GM21515 (cell line): ENCODE measurements around the gene PCP4L1.

Source experiments
- ATAC-seq: cut with Tn5 transposase; IDR thresholded peaks from one replicate; pipeline ENCODE4 v1.9.1; 2021; ENCODE audit not compliant: unreplicated experiment

PCP4L1 gene

DNA sequence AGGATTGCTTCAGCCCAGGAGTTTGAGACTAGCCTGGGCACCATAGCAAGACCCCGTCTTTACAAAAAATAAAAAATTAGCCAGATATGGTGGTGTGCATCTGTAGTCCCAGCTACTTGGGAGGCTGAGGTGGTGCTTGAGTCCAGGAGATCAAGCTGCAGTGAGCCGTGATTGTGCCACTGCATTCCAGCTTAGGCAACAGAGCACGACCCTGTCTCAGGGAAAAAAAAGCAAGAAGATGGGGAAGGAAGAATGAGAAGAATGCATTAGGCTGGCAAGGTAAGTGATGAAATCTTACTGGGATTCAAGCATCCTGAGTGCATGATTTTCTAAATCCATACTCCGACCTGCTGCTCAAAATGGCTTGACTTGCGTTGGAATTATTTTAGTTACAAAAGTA lies 6.8 kb downstream of the PCP4L1 start:
- ATAC-seq: no peak

DNA sequence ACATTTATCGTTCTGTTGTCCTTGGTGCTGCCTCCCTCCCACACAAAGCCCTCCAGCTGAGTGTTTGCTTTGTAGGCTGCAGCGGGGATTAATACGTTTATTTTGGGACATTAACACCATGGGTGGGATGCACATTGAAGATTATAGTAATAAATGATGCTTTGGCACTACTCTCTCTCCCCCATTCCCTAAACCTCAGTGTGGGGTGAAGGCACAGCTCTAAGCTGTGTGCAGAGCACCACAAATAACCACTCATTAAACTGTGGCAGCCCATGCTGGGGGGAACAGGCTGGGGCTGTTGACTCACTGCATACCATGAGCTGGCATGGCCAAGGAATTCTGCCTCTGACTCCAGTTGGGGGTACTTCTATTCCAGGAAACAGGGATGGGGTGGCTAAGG lies 7.7 kb downstream of the PCP4L1 start:
- no peak for ATAC-seq

DNA sequence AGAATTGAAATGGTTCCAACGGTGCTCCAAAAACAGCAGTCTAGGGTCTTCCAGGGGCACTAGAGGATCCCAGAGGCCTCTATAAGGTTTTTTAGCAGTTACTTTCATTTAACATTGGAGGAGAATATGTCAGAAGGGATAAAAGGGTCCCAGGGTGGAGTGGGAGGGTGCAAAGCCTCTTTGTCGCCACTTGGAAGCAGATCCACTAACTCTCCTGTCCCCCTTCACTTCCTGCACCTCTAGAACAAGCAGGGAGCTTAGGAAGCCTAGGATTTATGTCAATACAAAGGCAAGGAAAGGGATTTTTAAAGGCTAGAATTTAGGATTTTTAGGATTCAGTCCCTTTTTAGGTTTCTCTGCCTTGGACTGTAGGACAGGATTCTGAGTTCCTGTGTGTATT lies 8.3 kb downstream of the PCP4L1 start:
- no peak for ATAC-seq

DNA sequence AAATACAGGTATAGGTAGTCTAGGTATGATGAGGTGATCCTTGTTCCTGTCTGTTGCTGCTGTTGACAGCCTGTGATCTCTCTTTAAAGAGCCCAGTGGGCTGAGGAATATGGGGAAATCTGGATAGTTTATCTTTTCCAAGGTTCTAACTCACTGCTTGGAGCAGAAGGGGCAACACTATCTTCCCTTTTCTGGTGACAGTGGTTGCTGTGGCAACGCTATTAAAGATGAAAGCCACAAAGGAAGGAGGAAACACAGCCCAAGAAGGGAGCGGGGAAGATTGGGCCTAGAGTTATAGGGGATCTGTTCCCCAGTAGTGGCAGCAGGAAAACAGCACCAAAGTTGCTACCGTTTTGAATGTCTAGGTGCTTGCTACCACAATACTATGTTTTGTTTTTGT lies 8.8 kb downstream of the PCP4L1 start:
- no peak for ATAC-seq

DNA sequence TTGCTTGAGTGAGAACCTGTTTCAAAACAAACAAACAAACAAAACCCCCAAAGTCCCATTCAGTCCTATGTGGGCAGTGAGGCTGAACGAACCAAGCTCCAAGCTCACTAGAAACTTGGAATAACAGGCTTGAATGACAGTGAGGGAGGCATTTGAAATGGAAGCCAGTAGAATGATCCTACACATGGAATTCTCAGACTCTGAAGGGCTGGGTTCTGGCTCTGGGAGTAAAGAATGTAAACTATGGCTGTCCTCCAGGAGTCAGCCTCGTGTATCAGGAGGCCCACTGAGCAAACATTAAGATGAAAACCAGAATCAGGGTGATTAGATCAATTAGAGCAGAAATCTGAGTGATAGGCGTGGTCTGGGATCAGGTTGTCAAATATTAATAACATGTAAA lies 14.9 kb downstream of the PCP4L1 start:
- ATAC-seq: no peak

DNA sequence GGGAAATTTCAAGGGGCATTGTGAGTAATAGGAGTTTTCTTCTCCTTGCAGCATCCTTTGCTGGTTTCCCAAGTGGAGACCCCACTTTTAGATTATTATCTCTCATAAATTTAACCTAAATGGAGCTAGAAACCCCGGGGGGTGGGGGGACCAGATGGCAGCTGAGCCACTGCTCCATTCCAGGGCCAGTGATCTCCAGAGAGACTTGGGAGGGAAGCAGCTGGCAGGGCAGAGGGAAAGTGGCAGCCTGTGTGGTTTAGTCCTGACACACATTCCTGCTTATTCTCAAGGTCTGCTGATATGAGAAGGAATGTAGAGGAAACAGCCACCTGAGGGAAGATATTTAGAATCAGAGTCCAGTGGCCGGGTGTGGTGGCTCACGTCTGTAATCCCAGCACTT lies 16.3 kb downstream of the PCP4L1 start:
- ATAC-seq: no peak

DNA sequence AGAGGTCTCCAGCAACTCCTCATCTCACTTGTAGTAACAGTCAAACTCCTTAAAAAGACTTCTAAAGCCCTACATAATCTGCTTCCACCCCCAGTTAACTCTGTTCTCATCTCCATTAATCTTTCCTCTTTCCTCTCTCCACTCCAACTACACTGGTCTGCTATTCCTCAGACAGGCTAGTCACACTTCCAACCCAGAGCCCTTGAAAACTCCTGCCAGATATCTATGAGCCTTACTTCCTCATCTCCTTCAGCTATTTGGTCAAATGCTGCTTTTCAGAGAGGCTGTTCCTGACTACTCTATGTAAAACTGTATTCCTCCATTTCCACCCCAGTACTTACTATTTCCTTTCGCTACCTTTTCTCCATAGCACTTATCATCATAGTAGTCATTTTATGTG lies 24.4 kb downstream of the PCP4L1 start:
- ATAC-seq: no peak

DNA sequence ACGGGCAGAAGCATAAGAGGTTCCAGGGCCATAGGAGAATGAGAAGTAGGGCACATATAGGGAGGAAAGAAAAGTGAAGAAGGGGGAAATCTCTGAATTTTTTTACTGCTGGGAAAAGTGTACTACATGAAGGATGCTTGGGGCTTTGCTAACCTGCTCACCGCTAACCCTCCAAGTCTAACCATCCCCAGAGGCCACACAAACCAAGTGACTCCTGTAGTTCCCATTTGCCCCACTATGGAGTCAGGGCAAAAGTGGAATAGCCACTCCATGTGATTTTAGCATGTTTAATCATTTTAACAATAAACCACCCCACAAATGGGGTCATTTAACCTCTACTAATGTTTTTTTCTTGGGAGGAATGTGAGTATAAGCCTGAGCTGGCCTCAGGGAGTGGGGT lies 26.6 kb downstream of the PCP4L1 start:
- no peak for ATAC-seq

DNA sequence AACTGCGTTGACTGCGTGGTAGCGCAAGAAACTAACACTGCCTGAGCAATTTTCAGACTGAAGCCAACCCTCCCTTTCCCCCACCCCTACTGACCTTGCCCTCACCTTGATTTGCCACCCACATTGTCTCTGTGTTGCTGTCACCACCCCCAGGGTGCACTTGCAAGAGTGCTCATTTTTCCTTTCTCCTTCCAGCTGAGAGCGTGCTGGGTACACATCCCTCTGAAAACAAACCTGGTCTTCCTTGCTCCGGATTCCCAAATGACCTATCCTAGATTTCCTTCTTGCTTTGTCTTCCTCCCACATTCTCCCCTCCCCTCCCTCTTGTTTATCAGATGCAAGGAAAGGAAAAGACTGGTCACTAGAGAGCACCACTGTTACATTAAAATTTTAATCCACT lies 27.0 kb downstream of the PCP4L1 start:
- no peak for ATAC-seq

DNA sequence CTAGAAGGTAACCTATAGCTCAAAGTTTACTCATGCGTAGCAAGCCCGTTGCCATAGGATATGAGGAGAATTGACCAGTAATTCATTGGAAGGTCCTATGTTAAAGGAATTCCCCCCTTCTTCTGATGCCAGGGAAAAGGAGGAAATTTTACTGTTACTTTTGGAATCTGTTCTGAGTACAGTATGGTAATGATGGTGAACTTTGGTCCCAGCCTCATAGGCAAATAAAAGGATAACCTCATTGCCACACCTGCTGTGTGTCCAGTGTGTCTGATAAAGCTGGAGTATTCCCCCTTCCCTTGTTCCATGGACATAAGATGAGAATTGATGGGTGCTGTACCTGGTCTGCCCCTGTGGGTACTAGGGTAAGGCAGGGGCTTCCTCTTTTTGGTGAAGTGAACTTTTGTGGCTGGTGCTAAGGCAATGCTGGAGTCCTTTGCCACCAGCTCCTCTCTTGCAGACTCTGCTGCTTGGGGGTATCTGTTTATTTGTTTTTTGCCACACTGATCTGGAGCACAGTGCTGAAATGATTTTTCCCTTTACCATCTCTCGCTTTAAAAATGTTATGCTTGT lies 29.0 kb downstream of the PCP4L1 start:
- no peak for ATAC-seq

DNA sequence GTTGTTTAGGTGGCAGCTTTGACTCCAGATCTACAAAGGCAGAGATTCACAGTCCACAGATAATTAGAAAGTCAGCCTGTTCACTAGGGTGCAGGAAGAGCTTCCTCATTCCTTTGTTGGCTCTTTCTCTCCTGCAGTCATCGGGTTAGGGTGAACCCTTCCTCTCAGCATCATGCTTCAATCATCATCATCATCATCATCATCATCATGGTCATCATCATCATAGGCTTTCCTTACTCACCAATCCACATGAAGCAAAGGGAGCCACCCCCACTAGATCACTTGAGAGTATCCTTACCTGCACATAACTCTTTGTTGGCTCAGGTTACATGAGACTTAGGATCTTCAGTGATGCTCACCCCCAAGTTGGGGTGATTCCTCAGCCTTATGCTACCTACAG lies 32.2 kb downstream of the PCP4L1 start:
- no peak for ATAC-seq

DNA sequence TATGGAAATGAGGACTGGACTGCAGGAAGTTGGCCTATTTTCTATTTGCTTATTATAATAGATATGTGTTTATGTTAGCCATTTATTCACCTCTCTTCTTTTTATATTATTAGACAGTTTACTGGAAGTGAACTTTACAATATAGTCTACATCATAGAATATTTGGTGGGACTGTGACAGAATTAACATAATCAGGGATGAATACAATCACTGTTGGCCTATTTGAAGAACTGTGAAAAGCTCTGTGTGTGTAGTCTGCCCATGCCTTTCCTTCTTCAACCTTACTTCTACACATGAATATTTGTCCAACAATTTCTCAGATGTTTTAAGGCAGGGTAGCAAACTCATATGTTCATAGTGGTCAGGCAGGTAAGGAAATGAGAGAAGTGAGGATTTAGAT lies 38.9 kb downstream of the PCP4L1 start:
- no peak for ATAC-seq

DNA sequence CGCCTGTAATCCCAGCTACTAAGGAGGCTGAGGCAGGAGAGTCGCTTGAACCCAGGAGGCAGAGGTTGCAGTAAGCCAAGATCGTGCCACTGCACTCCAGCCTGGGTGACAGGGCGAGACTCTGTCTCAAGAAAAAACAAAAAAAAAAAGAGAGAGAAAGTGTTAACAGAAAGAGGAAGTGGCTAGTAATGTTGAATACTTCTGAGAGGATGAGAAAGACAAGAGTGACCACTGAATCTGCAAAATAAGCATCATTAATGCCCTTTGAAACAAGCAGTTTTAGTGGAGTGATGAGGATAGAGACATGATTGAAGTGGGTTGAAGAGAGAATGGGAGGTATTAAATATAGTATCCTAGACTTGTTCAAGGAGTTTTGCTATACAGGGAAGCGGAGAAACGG lies 39.6 kb downstream of the PCP4L1 start:
- ATAC-seq: no peak

DNA sequence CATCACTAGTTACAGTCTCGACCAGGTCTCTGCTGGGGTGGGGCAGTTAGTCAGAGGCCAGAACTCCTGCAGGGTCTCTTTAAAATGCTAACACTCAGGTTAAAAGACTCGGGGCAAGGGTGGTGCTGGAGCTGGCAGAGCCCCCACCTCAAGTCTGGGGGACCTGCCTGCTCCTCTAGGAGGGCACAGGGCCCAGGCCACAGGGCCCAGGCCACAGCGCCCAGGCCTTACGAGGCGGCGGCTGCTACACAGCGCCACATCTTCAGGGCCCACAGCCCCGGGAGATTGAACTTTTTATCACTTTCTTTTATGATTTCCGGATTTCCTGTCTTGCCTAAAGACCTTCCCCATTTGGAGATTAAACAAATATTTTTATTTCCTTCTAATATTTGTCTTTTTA lies 40.8 kb downstream of the PCP4L1 start:
- no peak for ATAC-seq

DNA sequence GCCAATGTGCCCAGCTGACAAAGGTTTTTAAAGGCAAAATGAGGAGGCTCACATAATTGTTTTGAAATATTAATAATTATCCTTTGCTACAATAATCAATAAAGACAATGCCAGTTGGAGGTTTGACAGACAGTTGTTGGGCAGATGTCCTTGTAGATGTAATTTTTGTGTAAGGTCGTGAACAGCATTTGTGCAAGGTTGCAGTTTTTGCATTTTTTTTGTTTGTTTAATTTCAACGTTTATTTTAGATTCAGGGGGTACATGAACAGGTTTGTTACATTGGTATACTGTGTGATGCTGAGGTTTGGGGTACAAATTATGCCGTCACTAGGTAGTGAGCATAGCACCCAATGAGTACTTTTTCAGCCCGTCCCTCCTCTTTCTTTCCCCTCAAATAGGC lies 41.9 kb downstream of the PCP4L1 start:
- no peak for ATAC-seq

DNA sequence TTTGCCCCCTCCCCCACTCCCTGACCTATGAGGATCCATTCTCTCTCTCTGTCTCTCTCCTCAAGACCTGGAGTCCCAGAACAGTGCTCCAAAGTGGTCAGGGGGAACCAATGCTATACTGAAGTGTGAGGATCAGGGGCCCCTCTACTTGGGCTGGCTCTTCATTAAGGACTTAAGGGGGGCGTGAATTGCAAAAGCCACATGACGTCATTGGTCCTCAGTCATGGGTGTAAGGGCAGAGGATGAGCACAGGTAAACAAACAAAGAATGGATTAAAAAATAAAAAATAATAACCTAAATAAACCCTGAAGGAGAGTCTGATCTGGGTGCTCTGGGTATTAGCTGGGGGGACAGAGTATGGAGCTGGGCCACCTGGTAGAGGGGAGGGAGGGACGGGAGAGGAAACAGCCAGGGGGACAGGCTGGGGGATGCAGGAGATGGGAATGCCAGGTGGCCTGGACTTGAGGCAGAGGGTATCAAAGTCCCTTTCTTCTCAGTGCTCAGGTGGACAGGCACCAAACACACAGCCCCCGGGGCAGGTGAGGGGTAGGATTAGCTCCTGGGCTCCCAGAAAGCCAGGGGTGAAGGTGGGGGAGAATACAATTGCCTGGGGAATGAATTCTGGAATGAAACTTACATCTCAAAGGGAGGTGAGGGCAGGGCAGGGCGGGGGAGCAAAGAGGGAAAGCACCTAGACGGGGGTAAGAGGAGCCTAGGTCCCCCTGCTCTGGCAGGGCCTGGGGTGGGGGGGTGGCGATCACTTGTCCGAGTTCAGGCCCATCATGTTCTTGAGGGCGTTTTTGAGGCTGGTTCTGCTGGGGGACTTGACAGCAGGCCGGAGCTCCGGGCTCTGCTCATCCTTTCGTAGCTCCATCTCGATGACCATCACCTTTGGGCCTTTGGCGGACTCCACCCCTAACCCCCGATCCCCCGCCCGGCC lies 46.7 kb downstream of the PCP4L1 start:
- ATAC-seq: no peak

DNA sequence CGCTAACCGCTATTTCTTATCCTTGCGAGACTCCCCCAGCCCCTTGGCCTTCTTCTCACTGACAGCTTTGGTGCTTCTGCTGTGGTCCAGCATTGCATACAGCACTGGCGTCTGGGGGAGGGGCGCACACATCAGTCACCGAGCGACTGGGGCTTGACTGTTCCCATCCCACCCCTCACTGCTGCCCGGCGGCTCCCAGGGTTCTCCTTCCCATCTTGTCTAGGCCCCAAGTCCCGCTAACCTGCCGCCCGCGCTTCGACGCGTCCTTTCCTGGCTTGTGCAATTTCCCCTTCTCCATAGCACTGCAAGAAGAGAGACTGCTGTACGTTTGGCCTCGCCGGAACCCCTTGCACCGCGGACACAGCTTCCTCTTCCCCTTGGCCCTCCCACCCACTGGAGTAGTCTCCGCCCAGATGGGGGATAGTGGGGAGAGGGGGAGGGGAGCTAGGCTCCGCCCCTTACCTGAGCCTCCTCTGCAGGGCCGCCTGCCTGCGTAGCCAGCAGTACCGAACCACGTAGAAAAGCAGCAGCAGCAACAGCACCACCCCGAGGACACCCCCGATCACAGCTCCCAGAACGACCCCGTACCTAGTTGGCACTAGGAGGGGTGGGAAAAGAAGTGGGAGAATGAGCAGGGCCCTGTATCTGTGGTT lies 47.4 kb downstream of the PCP4L1 start:
- peak; percentile 84 for ATAC-seq

DNA sequence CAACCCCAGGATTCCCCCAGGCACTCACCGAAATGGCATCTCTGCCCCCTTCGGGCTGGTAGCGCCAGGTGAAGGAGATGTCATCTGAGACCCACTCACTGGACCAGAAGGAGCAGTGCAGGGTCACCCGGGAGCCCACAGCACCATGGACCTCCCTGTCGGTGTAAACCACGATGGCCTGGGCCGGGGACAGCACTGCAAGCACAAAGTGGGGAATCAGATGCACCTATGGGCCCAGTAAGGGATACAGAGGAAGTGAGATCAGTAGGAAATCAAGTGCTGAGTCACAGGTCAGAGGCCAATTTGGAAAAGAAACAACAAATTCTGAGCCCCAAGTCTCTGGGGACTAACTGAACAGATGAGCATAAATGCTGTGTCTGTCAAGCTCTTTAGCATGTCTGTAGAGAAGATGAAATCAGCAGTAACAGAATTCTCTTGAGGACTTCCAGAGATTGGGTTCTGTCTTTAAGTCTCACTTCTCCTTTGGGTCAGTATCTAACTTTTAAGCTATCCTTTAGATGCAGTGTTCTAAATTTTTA lies 48.8 kb downstream of the PCP4L1 start:
- no peak for ATAC-seq

DNA sequence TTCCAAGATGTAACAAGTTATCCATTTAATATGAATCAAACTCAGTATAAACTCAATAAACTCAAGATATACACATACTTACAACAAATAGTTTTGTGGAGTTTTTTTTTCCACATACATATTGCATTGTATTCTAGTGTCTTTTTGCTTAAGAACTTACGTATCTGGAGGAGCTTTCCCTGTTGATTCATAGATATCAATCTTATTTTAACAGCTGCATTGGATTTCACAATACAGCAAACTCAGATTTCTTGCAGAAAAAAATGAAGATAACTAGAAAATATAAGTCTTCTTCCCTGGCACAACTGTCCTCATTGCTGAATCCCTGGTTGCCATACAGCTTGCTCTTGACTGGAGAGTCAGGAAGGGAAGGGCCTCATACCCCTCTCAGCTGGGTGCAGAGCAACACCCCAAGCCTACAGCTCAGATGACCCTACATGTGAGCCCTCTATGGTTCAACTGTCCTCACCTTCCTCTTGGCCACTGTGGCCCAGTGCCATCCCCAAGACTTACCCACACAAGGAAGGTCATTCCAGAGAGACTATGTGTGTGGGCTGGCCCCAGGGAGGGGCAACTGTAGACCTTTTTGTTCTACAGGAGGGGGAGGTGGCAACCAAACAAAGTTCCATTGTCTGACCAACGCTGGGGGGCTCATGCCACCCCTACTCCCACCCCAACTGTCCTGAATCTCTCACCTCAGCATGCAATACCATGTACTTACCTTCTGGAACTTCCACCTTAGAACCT lies 49.5 kb downstream of the PCP4L1 start:
- ATAC-seq: no peak

DNA sequence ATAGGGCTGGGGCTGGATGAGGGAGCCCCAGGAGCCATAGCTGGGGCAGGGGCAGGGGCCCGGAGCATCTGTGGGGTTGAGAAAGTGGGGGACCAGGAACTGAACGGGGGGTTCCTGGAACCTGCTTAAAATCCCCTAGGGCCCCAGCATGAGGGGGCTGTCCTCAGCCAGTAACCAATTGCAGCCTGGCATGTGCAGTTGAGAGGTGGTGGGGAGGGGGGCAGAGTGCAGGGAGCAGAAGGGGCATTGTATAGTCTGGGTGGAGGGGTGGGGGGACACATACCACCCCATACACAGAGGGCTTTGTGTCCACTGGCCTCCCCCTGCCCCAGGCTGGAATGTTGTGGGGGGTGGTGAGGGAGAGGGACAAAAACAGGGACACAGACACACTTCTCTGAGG lies 51.3 kb downstream of the PCP4L1 start, which contains the start of gene MPZ:
TSS of gene MPZ (minus strand) at position 101 of the 400 bp plus-strand sequence. CDS start at position 38, 63 bp downstream.
- no peak for ATAC-seq

DNA sequence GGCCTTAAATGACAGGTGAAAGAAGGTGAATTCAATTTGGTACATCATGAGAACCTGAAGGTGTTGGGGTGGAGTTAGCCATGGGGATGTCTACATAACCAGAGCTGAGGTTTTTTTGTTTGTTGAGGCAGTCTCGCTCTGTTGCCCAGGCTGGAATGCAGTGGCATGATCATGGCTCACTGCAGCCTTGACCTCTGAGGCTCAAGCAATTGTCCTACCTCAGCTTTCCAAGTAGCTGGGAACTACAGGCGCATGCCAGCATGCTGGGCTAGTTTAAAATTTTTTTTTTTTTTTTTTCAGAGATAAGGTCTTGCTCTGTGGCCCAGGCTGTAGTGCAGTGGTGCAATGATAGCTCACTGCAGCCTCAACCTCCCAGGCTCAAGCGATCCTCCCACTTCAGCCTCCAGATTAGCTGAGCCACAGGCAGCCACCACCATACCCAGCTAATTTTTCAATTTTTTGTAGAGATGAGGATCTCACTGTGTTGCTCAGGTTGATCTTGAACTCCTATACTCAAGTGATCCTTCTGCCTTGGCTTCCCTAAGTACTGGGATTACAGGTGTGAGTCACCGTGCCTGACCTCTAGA lies 53.1 kb downstream of the PCP4L1 start:
- no peak for ATAC-seq
